ENCODE data around the gene CYP1B1. TPM values are rescaled to one million over a fixed set of nuclear protein-coding genes. Genes with fewer than 3 reads are reported as not detected.
"Not testable (repeated sequence)": the region's sequence is repeated elsewhere in the genome, so short reads cannot be mapped to it uniquely, and the experiment has no call there.

Gene CYP1B1
- total RNA-seq, 4 donors from 2014 or later: 2.5 to 29.1 (median 9.7) TPM

DNA sequence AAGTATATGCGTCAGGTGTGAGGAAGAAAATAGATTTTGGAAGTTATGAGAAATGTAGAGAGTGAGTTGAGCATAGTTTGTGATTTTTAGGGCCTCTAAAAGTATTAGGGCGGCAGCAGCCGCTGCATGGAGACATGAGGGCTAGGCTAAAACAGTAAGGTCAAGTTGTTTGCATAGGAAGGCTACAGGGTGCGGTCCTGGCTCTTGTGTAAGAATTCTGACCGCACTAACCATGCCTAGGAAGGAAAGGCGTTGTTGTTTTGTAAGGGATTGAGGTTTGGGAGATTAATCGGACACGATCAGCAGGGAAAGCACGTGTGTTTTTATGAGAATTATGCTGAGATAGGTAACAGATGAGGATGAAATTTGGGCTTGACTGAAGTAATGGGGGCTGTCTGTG, 6.8 kb upstream of the CYP1B1 start:
- ATAC-seq; in situ Hi-C loops (cut with MboI; ENCODE audit: low sequenced_read_pairs in 4 of 4); H3K4me3 ChIP-seq; H3K4me1 ChIP-seq; H3K36me3 ChIP-seq; DNase-seq; H3K27me3 ChIP-seq; H3K27ac ChIP-seq; H3K9me3 ChIP-seq; intact Hi-C loops (cut with DNase I; ENCODE audit: low total_unique reads): not testable (repeated sequence)

GRCh38 chr2:38080346-38080745, 4.4 kb upstream of the CYP1B1 start:
- Histone ChIP-seq H3K4me3 (no peak overlapping the region), H3K27me3 (peaks cover 12 to 18% (median 13%) of the 10 kb centered on the region in 3 donors), H3K36me3 (no peaks in the 10 kb centered on the region), H3K9me3 (no peaks in the 10 kb centered on the region), H3K27ac (no peak overlapping the region), H3K4me1 (peaks cover 0 to 18% of the 10 kb centered on the region in 2 donors)
- intact Hi-C loops (cut with DNase I; ENCODE audit: low total_unique reads) (no loop called here), in situ Hi-C loops (cut with MboI; ENCODE audit: low sequenced_read_pairs in 4 of 4) (no loop called here)
- ATAC-seq (no peak), DNase-seq (no peak)
- TF ChIP-seq CTCF (IDR thresholded peaks at IDR 0.05 in 4 of 5, conservative IDR thresholded peaks at IDR 0.05 in 1 of 5) (no peak), POLR2A (IDR thresholded peaks at IDR 0.05) (no peak)

DNA sequence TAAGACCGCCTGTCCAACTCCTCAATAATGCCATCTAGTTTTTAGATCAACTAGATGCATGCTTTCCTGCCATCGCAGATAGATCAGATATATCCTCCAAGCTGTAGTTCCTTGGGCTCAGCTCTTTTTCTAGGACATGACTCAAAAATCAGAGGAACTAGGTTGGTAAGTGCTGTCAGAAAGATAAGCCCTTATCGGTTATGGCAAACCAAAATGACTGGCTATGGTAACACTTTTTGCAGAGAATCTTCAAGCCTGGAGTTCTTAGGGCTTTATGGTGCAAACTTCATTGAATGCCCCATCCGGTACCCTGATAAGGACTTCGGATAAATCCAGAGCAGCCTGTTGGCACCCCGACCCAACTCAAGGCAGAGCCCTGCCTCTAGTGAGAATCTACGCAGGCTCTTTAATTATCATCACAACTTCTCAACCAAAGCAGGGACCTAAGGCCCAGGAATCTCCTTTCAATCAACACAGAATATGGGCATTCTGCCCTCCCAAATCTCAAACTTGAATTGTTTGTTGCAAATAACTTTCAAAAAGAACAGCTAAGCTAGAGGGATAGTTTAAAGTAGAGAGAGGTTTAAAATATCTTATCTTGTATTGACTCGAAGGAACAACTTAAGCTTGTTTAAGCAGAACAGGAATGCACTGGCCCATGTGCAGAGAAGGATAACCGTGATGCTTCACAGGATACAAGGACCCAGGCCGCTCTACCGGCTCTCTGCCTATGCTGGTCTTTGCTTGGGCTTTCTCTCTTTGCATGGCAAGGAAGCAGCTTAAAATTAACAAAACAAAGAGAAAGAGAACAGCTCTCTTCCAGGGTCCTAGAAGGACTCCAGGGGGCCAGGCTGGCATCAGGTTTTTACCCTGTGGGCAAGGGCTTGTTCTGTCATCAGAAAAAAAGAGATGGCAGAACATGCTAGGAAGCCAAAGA, 3.4 kb upstream of the CYP1B1 start:
- TF ChIP-seq POLR2A (IDR thresholded peaks at IDR 0.05) (no peak), CTCF (IDR thresholded peaks at IDR 0.05 in 4 of 5, conservative IDR thresholded peaks at IDR 0.05 in 1 of 5) (no peak)
- Histone ChIP-seq H3K27ac (no peak overlapping the region), H3K4me1 (peaks cover 0 to 18% of the 10 kb centered on the region in 2 donors), H3K4me3 (no peak overlapping the region), H3K36me3 (no peaks in the 10 kb centered on the region), H3K9me3 (no peaks in the 10 kb centered on the region), H3K27me3 (peaks cover 20 to 27% (median 22%) of the 10 kb centered on the region in 3 donors)
- intact Hi-C loops (cut with DNase I; ENCODE audit: low total_unique reads) (loop anchor here (5.0 kb wide), 2 partner anchors 97 to 193 kb away; no protein-coding TSS in a partner anchor), in situ Hi-C loops (cut with MboI; ENCODE audit: low sequenced_read_pairs in 4 of 4) (no loop called here)
- DNase-seq (no peak), ATAC-seq (no peak)

GRCh38 chr2:38077431-38077769, 1.4 kb upstream of the CYP1B1 start:
- Histone ChIP-seq H3K4me3 (peak overlapping the region; percentile 59 to 72 (median 66)), H3K27me3 (peaks cover 33 to 41% (median 37%) of the 10 kb centered on the region in 3 donors), H3K9me3 (no peaks in the 10 kb centered on the region), H3K36me3 (no peaks in the 10 kb centered on the region), H3K4me1 (peaks cover 0 to 18% of the 10 kb centered on the region in 2 donors), H3K27ac (peak overlapping the region; percentile 64 to 75 (median 73))
- DNase-seq (no peak), ATAC-seq (no peak)
- no peak for TF ChIP-seq POLR2A (IDR thresholded peaks at IDR 0.05)
- TF ChIP-seq CTCF (IDR thresholded peaks at IDR 0.05 in 4 of 5, conservative IDR thresholded peaks at IDR 0.05 in 1 of 5): no peak
- in situ Hi-C loops (cut with MboI; ENCODE audit: low sequenced_read_pairs in 4 of 4) (no loop called here), intact Hi-C loops (cut with DNase I; ENCODE audit: low total_unique reads) (loop anchor here (5.0 kb wide), 2 partner anchors 95 to 195 kb away; no protein-coding TSS in a partner anchor)

DNA sequence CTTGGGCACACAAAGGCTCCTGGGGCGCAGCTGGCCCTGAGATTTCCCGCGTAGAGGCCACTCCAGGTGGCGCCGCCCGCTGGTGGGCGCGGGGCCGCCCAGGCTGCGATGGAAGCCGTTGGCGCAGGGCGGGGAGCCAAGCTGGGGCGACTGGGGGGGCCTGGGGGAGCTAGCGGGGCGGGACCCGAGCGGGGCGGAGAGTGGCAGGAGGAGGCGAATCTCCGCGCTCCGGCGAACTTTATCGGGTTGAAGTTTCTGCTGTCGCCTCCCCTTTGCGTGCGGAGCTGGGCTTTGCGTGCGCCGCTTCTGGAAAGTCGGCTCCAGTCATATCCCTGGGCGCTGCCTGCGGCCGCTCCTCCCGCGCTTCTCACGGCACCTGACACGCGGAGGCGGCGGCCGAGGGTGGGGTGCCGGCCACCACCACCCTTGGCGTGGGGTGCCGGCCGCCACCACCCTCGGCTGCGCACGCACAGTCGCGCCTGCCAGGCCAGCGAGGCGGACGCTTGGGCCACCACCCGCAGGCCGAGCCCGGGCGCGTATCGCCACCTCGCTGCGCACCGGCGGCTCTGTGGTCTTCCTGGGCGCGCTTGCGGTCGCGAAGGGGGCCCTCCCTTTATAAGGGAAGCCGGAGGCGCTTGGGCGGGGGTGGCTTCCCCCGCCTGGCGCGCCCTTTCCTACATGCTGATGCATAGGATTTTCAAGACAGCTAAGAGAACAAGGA, 919 bp upstream of the CYP1B1 start:
- H3K4me1 ChIP-seq: peaks cover 0 to 18% of the 10 kb centered on the region in 2 donors
- intact Hi-C loops (cut with DNase I; ENCODE audit: low total_unique reads): loop anchor here (5.0 kb wide), 2 partner anchors 95 to 195 kb away; no protein-coding TSS in a partner anchor
- no peaks in the 10 kb centered on the region for H3K36me3 ChIP-seq
- peak overlapping the region; percentile 59 to 72 (median 66) for H3K4me3 ChIP-seq
- ATAC-seq: peak; percentile 40 to 53
- H3K9me3 ChIP-seq: no peaks in the 10 kb centered on the region
- peak; percentile 34 to 35 for DNase-seq
- TF ChIP-seq CTCF (IDR thresholded peaks at IDR 0.05 in 4 of 5, conservative IDR thresholded peaks at IDR 0.05 in 1 of 5): peak in 1 of 5 experiments; percentile 26
- peak in 1 of 2 donors; percentile 4 for TF ChIP-seq POLR2A (IDR thresholded peaks at IDR 0.05)
- H3K27me3 ChIP-seq: peaks cover 33 to 41% (median 37%) of the 10 kb centered on the region in 3 donors
- in situ Hi-C loops (cut with MboI; ENCODE audit: low sequenced_read_pairs in 4 of 4): no loop called here
- H3K27ac ChIP-seq: peak overlapping the region; percentile 64 to 75 (median 73)

Data from gastrocnemius medialis (tissue), 4 donors.